KOPT-K1 (cell line): ENCODE measurements around the gene FBXW9.
"Not testable (repeated sequence)": the region's sequence is repeated elsewhere in the genome, so short reads cannot be mapped to it uniquely, and the experiment has no call there.

Experiments
- H3K27ac ChIP-seq: fragments of 200-600 bp; sonication (generic); 2 replicates; pipeline ENCODE4 v1.5.1; 2016; ENCODE audit warnings: antibody characterized with exemption, mild to moderate bottlenecking, low read depth, low read length; ENCODE audit not compliant: poor library complexity, severe bottlenecking
- H3K36me3 ChIP-seq: fragments of 200-600 bp; sonication (generic); 2 replicates; pipeline ENCODE4 v1.5.1; 2017; ENCODE audit warnings: antibody characterized with exemption, mild to moderate bottlenecking, low read length, moderate library complexity; ENCODE audit not compliant: insufficient read depth
- H3K9me3 ChIP-seq: fragments of 200-600 bp; sonication (generic); 2 replicates; pipeline ENCODE4 v1.5.1; 2017; ENCODE audit warnings: antibody characterized with exemption, low read length, mild to moderate bottlenecking; ENCODE audit not compliant: insufficient read depth, poor library complexity, severe bottlenecking

The FBXW9 gene

GRCh38 chr19:12696366-12697335, at the start of gene FBXW9:
Gene FBXW9, minus strand, starts transcription at chr19:12696631. Its CDS starts 50 bp downstream, at chr19:12696581.
- H3K27ac ChIP-seq: peak within 1 kb of the TSS; percentile 68
- H3K36me3 ChIP-seq: peaks cover 38% of the 10 kb centered on the region
- no peaks in the 10 kb centered on the region for H3K9me3 ChIP-seq

- Histone ChIP-seq H3K36me3 (peaks cover 47% of the 10 kb centered on the region), H3K9me3 (no peaks in the 10 kb centered on the region), H3K27ac (no peak overlapping the region)
Observed at GRCh38 chr19:12745166-12745897, 48.9 kb upstream of the FBXW9 start.

- Histone ChIP-seq H3K9me3 (no peaks in the 10 kb centered on the region), H3K27ac (peak overlapping the region; percentile 74), H3K36me3 (peaks cover 23% of the 10 kb centered on the region; the same call in 1 of the 2 replicates)
Observed at GRCh38 chr19:12737835-12738351, 41.5 kb upstream of the FBXW9 start.

- peaks cover 22% of the 10 kb centered on the region for H3K36me3 ChIP-seq
- no peaks in the 10 kb centered on the region for H3K9me3 ChIP-seq
- peak within 1 kb of the TSS; percentile 74 for H3K27ac ChIP-seq
Observed at GRCh38 chr19:12736995-12737834, 40.8 kb upstream of the FBXW9 start, which contains the start of gene GET3. Gene GET3, plus strand, starts transcription at chr19:12737497. Its CDS starts 9 bp downstream, at chr19:12737506.

GRCh38 chr19:12733369-12734214, 37.2 kb upstream of the FBXW9 start:
- peak overlapping the region; percentile 98 for H3K27ac ChIP-seq
- H3K9me3 ChIP-seq: no peaks in the 10 kb centered on the region
- H3K36me3 ChIP-seq: peaks cover 43% of the 10 kb centered on the region

- H3K27ac ChIP-seq: no peak overlapping the region
- no peaks in the 10 kb centered on the region for H3K9me3 ChIP-seq
- H3K36me3 ChIP-seq: peaks cover 59% of the 10 kb centered on the region
Observed at GRCh38 chr19:12731337-12731736, 34.9 kb upstream of the FBXW9 start.

- no peak overlapping the region for H3K27ac ChIP-seq
- H3K9me3 ChIP-seq: no peaks in the 10 kb centered on the region
- H3K36me3 ChIP-seq: peaks cover 59% of the 10 kb centered on the region
Observed at GRCh38 chr19:12730064-12730463, 33.6 kb upstream of the FBXW9 start.

GRCh38 chr19:12727745-12728433, 31.5 kb upstream of the FBXW9 start:
- H3K9me3 ChIP-seq: no peaks in the 10 kb centered on the region
- H3K36me3 ChIP-seq: peaks cover 59% of the 10 kb centered on the region
- H3K27ac ChIP-seq: no peak overlapping the region

GRCh38 chr19:12726988-12727316, 30.5 kb upstream of the FBXW9 start:
- Histone ChIP-seq H3K9me3 (no peaks in the 10 kb centered on the region), H3K27ac (no peak overlapping the region), H3K36me3 (peaks cover 53% of the 10 kb centered on the region)

GRCh38 chr19:12725612-12726011, 29.2 kb upstream of the FBXW9 start:
- H3K9me3 ChIP-seq: not testable (repeated sequence)

GRCh38 chr19:12723641-12724426, 27.4 kb upstream of the FBXW9 start, which contains the start of gene TNPO2:
Gene TNPO2, minus strand, starts transcription at chr19:12723932. Its CDS starts 2,955 bp downstream, at chr19:12720977.
- Histone ChIP-seq H3K36me3 (peaks cover 39% of the 10 kb centered on the region), H3K27ac (peak within 1 kb of the TSS; percentile 83), H3K9me3 (no peaks in the 10 kb centered on the region)

More at GRCh38 chr19:12725612-12726011, 29.2 kb upstream of the FBXW9 start:
- H3K27ac ChIP-seq: not testable (repeated sequence)
- H3K36me3 ChIP-seq: peaks cover 41% of the 10 kb centered on the region

GRCh38 chr19:12723381-12723640, 26.9 kb upstream of the FBXW9 start:
- peak overlapping the region; percentile 83 for H3K27ac ChIP-seq
- H3K9me3 ChIP-seq: no peaks in the 10 kb centered on the region
- H3K36me3 ChIP-seq: peaks cover 39% of the 10 kb centered on the region
